Measurements from ENCODE around the gene YPEL3. TPM values are rescaled to one million over a fixed set of nuclear protein-coding genes. Genes with fewer than 3 reads are reported as not detected.

The YPEL3 gene
- total RNA-seq, 1 experiment from 2014 or later = 8.8 TPM

GRCh38 chr16:30063278-30063892 is 32.6 kb downstream of the YPEL3 start:
- intact Hi-C loops (cut with micrococcal nuclease) = no loop called here
- H3K4me1 Mint-ChIP-seq (ENCODE audit: insufficient read depth, unreplicated experiment) = peaks cover 25% of the 10 kb centered on the region

GRCh38 chr16:30060836-30061554 is 35.0 kb downstream of the YPEL3 start:
- CTCF ChIA-PET = no interaction called here
- H3K36me3 Mint-ChIP-seq (ENCODE audit: insufficient read depth, unreplicated experiment) = peaks cover 10% of the 10 kb centered on the region
- H3K4me1 Mint-ChIP-seq (ENCODE audit: insufficient read depth, unreplicated experiment) = peaks cover 13% of the 10 kb centered on the region
- H3K4me3 Mint-ChIP-seq (ENCODE audit: unreplicated experiment) = no peak overlapping the region
- H3K27me3 Mint-ChIP-seq (ENCODE audit: insufficient read depth, unreplicated experiment) = no peaks in the 10 kb centered on the region
- H3K27ac Mint-ChIP-seq (ENCODE audit: low read depth, unreplicated experiment) = no peak overlapping the region
- POLR2A ChIA-PET = interaction anchor here (0.6 kb wide), 1 partner anchor 395 kb away, joined by 3 read pairs; no protein-coding TSS in a partner anchor
- no TSS peak for BruUV-seq (replicated peaks)
- H3K9me3 Mint-ChIP-seq (ENCODE audit: unreplicated experiment) = no peaks in the 10 kb centered on the region
- no peak for DNase-seq (ENCODE audit: unreplicated experiment)
- intact Hi-C loops (cut with micrococcal nuclease) = no loop called here
- TF ChIP-seq, protein P1, sequence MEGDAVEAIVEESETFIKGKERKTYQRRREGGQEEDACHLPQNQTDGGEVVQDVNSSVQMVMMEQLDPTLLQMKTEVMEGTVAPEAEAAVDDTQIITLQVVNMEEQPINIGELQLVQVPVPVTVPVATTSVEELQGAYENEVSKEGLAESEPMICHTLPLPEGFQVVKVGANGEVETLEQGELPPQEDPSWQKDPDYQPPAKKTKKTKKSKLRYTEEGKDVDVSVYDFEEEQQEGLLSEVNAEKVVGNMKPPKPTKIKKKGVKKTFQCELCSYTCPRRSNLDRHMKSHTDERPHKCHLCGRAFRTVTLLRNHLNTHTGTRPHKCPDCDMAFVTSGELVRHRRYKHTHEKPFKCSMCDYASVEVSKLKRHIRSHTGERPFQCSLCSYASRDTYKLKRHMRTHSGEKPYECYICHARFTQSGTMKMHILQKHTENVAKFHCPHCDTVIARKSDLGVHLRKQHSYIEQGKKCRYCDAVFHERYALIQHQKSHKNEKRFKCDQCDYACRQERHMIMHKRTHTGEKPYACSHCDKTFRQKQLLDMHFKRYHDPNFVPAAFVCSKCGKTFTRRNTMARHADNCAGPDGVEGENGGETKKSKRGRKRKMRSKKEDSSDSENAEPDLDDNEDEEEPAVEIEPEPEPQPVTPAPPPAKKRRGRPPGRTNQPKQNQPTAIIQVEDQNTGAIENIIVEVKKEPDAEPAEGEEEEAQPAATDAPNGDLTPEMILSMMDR (IDR thresholded peaks at IDR 0.05; ENCODE audit: unreplicated experiment) = no peak

More at GRCh38 chr16:30063278-30063892, 32.6 kb downstream of the YPEL3 start:
- Mint-ChIP-seq H3K4me3 (ENCODE audit: unreplicated experiment) (peak overlapping the region; percentile 97), H3K36me3 (ENCODE audit: insufficient read depth, unreplicated experiment) (peaks cover 32% of the 10 kb centered on the region), H3K9me3 (ENCODE audit: unreplicated experiment) (no peaks in the 10 kb centered on the region), H3K27me3 (ENCODE audit: insufficient read depth, unreplicated experiment) (no peaks in the 10 kb centered on the region), H3K27ac (ENCODE audit: low read depth, unreplicated experiment) (peak overlapping the region; percentile 95)
- ChIA-PET POLR2A (interaction anchor here (1.4 to 6.7 kb wide), 3 partner anchors 8 to 20 kb away, joined by 4 to 173 read pairs (median 155); partner anchors contain the start of gene PPP4C), CTCF (interaction anchor here (0.6 to 1.6 kb wide), 7 partner anchors 8 to 368 kb away, joined by 3 to 5 read pairs (median 3); partner anchors contain the start of genes KIF22 and TLCD3B)
- no TSS peak for BruUV-seq (replicated peaks)
- no peak for DNase-seq (ENCODE audit: unreplicated experiment)
- TF ChIP-seq, protein P1 (IDR thresholded peaks at IDR 0.05; ENCODE audit: unreplicated experiment) = no peak

- peaks cover 17% of the 10 kb centered on the region for H3K4me1 Mint-ChIP-seq (ENCODE audit: insufficient read depth, unreplicated experiment)
- H3K9me3 Mint-ChIP-seq (ENCODE audit: unreplicated experiment) = no peaks in the 10 kb centered on the region
- H3K27ac Mint-ChIP-seq (ENCODE audit: low read depth, unreplicated experiment) = no peak overlapping the region
- BruUV-seq (replicated peaks) = no TSS peak
- intact Hi-C loops (cut with micrococcal nuclease) = no loop called here
- H3K4me3 Mint-ChIP-seq (ENCODE audit: unreplicated experiment) = no peak overlapping the region
- H3K36me3 Mint-ChIP-seq (ENCODE audit: insufficient read depth, unreplicated experiment) = peaks cover 10% of the 10 kb centered on the region
- ChIA-PET CTCF (no interaction called here), POLR2A (no interaction called here)
- H3K27me3 Mint-ChIP-seq (ENCODE audit: insufficient read depth, unreplicated experiment) = no peaks in the 10 kb centered on the region
- DNase-seq (ENCODE audit: unreplicated experiment) = no peak
- TF ChIP-seq, protein P1 (IDR thresholded peaks at IDR 0.05; ENCODE audit: unreplicated experiment) = no peak
These were observed 35.7 kb downstream of the YPEL3 start for GRCh38 chr16:30060346-30060745.

DNA sequence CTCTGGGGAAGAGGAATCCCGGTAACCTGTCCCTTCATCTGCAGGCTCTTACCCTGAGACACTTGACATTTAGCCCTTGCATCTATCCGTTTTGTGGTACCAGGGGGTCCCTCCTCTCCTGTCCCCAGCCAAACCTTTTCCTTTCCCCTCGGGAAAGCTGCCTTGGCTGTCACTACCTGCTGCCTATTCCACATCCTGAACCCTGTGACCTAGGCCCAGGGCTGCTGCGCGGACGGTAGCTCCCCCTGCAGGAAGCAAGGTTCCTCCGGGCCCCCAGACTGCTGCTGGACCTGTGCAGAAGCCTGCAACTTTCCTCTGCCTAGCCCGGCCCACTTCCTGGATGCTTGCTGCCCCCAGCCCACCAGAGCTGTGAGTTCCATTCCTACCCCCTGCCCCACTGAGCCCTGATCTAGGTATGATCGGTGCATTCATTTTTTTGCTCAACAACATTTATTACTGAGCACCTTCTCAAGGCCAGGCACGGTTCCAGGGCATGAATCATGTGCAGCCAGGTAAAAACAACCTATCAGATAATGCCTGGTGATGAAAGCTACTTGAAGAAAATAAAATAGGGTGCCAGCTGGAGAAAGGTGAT is 41.0 kb downstream of the YPEL3 start:
- ChIA-PET CTCF (interaction anchor here (0.5 to 2.2 kb wide), 14 partner anchors 9 to 1236 kb away, joined by 3 to 13 read pairs (median 4); partner anchors contain the start of genes ALDOA and PPP4C), POLR2A (interaction anchor here (0.5 to 6.5 kb wide), 14 partner anchors 10 to 316 kb away, joined by 3 to 173 read pairs (median 4); partner anchors contain the start of genes ALDOA, CORO1A, PPP4C and TBX6)
- peak overlapping the region; percentile 13 for H3K4me3 Mint-ChIP-seq (ENCODE audit: unreplicated experiment)
- DNase-seq (ENCODE audit: unreplicated experiment) = peak; percentile 77
- H3K27ac Mint-ChIP-seq (ENCODE audit: low read depth, unreplicated experiment) = no peak overlapping the region
- no peaks in the 10 kb centered on the region for H3K9me3 Mint-ChIP-seq (ENCODE audit: unreplicated experiment)
- BruUV-seq (replicated peaks) = no TSS peak
- peaks cover 28% of the 10 kb centered on the region for H3K4me1 Mint-ChIP-seq (ENCODE audit: insufficient read depth, unreplicated experiment)
- intact Hi-C loops (cut with micrococcal nuclease) = no loop called here
- TF ChIP-seq, protein P1 (IDR thresholded peaks at IDR 0.05; ENCODE audit: unreplicated experiment) = peak; percentile 32
- no peaks in the 10 kb centered on the region for H3K36me3 Mint-ChIP-seq (ENCODE audit: insufficient read depth, unreplicated experiment)
- H3K27me3 Mint-ChIP-seq (ENCODE audit: insufficient read depth, unreplicated experiment) = no peaks in the 10 kb centered on the region

All from MCF 10A (cell line).